Left kidney (tissue), 2 donors: ENCODE measurements around the gene ABTB2. TPM values are rescaled to one million over a fixed set of nuclear protein-coding genes. Genes with fewer than 3 reads are reported as not detected.

Experiments used
- DNase-seq: peaks from one replicate; pipeline ENCODE4 v3.0.0-alpha.2; 2013
- polyA plus RNA-seq: library from polyadenylated mRNA; unstranded; fragments of 120-200 nt; gene quantifications from one replicate; pipeline ENCODE4 v1.2.1, GENCODE V29; 2013; ENCODE audit not compliant: insufficient read length

Gene ABTB2
- polyA plus RNA-seq, 1 donor = 7.7 TPM

DNA sequence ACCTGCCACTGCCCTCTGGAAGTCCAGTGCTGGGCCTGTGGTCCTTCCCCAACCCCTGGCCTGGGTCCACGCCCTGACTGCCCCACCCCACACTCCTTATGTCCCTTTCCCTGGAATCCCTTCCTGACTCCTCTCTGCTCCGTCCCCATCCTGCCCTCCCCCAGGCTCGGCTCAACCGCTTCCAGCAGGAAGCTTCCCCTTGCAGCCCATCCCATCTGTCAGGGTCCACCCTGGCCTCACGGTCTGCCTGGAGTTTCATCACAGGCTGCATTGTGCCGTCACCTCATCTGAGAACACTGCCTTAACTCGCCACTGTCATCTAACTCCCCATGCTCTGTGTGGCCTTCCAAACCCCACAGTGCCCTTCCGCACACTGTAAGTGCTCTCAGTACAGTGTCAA is 188.1 kb downstream of the ABTB2 start:
- no peak for DNase-seq

- DNase-seq = no peak
Measured at GRCh38 chr11:34168642-34169420, 189.0 kb downstream of the ABTB2 start.

GRCh38 chr11:34167961-34168360 is 189.8 kb downstream of the ABTB2 start:
- no peak for DNase-seq

- DNase-seq = no peak
Measured at GRCh38 chr11:34166806-34167740, 190.7 kb downstream of the ABTB2 start.

DNA sequence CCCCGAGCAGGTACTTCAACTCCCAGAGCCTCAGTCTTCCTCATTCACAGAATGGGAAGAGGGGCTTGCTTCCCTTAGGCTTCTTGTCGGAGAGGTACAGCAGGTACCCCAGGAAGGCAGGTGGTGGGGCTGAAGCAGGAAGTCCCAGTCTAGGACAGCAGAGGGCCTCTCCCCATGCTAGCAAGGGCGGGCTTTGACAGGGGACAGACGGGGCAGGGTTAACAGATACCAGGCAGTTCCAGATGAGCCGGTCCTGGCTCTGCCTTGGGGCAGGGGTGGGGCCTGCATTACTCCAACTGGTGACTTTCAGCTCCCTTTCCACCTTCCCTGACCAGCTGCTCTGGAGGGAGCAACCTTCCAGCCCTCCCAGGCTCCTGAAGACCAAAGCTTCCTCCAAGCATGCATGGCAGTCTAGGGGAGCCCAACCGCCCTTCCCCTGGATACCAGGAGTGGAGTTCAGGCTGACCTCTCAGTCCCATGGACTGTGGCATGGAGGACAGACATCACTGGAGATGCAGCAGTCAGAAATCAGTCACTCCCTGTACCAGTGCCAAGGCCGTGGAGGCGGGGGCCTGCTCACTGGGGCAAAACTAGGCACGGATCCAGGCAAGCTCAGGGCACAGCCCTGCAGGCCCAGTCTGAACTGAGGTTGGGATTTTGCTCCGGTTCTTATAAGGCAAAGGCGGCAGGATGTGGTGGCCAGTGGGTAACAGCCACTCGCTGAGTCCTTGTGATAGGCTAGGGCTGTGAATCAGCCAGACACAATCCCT is 191.8 kb downstream of the ABTB2 start:
- no peak for DNase-seq

DNA sequence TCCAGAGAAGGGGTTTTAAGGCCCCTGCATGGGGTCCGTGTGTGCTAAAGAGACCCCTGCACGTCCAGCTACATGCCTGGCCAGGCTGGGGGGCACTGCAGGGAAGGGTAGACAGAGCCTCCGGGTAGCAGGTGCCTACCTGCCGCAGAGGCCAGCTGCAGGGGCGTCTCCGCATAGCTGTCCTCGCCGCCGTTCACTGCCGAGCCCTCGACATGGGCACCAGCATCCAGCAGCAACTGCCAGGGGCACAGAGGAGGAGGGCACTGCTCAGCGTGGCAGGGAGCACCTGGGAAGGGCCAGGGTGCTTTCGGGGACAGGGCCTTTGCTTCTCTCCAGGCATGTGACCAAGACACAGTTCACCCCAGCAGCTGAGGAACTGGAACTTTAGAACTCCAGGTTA is 192.7 kb downstream of the ABTB2 start:
- no peak for DNase-seq

DNA sequence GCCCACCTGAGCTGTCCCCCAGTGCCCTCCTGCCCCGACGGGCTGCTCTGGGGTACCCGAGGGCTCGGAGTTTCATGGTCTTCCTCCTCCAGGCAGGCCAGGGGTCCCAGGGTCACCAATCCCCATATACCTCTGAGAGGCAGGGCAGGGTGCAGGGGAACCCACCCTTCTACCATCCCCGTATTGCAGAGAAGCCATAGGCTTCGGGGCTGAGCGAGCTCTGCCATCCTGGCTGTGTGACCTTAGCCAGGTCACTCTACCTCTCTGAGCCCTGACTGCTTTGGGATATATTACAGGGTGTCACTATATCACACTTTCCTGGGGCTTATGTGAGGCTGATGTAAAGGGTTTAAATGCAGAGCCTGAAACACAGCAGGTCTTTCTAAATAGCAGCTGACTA is 195.0 kb downstream of the ABTB2 start:
- no peak for DNase-seq

GRCh38 chr11:34162493-34162820 is 195.4 kb downstream of the ABTB2 start:
- no peak for DNase-seq

DNA sequence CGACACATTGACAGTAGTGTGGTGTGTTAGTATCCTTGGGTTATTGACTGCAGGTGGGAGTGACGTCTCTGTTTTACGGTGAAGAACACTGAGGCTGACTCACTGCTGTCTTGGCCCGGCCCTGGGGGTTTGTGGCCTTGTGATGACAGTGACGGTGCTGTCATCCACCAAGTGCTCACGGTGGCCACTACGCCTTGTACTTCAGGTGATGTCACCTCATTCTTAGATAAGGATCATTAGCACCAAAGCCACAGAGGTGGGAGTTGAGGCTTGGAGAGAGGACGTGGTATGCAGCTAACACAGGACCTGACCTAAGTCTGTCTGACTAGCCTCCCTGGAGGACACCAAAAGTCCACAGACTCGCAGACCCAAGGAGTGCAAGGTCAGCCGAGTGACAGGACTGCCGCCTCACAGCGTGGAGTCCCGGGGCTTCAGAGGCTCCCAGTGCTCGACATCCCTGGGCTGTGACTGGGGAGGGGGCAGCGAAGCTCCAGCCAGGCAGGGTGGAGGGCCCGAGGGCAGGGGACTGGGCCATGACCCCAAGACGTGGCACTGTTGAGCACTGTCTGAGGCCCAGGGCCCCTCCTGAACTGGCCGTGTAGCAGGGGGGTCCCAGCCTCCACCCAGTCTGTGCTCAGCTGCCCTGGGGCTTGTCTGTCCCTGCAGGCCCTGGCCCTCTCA is 195.9 kb downstream of the ABTB2 start:
- DNase-seq = no peak

DNA sequence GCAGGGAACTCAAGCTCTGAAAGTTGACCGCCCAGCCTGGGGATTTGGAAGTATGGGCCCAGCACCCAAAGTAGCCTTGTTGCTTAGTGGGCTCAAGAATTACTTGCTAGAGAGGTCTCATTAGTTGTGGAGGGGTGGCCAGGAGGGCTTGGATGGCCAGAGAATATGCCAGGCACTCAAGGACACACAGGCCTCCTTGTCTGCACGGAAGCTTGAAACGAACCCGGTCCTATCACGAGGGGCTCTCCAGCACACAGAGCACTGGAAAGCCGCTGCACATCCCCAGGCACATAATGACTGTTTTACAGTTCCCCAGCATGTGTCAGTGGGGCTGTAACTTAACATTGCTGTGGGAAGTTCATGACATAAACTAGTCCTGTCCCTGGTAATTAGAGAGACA is 196.4 kb downstream of the ABTB2 start:
- DNase-seq = no peak

- no peak for DNase-seq
Measured at GRCh38 chr11:34160791-34161190, 197.0 kb downstream of the ABTB2 start.

GRCh38 chr11:34160049-34160721 is 197.6 kb downstream of the ABTB2 start:
- DNase-seq = no peak

DNA sequence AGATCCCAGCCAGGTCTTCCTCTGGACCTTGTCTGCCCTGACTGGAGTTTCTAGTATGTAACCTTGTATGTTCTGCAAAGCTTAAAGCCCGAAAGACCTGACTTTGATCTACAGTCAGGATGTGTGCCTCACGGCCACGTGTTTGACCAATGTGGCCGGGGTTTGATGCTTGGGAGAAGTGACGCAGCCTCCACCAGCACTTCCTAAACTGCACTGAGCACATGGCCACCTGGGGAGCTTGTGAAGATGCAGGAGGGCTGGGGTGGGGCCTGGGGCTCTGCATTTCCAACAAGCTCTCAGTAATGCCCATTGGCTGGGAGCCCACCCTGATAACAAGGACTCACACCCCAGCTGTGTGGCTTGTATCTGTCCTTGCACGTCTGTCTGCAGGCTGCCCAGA is 199.1 kb downstream of the ABTB2 start:
- no peak for DNase-seq

GRCh38 chr11:34157163-34157562 is 200.6 kb downstream of the ABTB2 start:
- no peak for DNase-seq

DNA sequence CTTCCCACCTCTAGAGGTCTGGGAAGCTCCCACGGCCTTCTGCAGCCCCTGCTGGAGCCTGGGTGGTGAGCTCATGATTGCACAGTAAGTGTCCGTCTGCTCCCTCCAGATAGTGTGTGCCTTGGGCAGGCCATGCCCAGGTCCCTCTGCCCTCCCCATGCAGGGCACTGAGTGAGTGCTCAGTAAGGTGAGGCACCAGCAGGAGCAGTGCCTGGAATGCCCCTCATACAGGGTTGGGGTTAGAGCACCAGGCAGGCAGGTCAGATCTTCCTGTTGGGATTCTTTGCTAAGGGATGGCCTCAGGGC is 202.1 kb downstream of the ABTB2 start:
- DNase-seq = no peak

DNA sequence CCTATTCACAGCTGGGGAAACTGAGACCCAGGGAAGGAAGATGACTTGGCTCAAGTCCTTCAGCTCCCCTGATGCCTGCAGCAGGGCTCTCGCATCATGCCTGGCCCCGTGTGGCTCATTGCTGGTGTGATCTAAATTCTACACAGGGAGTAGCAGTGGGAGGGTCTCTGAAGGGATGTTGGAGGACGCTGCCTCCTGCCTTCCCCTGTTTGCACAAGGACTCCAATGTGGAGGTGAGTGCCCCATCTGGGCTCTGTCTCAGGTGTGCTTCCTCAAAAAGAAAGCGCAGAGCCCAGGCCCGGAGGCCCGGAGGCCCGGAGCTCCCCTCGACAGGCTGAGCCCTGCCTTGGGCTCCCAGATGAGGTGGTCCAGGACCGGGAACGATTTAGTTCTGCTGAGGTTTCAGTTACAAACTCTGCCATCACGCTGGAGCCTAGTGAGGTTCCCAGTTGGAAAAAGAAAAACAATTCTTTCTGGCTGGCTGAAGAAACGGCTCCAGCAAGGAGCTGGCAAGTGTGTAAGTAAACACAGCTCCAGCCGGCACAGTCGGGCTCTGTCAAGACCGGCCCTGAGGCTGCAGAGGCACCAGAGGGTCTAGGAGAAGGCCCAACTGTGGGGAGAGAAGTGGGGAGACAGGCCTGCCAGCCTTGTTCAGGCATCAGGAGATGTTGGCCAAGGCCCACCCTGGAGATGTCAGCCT is 202.6 kb downstream of the ABTB2 start:
- DNase-seq = no peak

GRCh38 chr11:34154059-34154875 is 203.5 kb downstream of the ABTB2 start:
- DNase-seq = no peak

DNA sequence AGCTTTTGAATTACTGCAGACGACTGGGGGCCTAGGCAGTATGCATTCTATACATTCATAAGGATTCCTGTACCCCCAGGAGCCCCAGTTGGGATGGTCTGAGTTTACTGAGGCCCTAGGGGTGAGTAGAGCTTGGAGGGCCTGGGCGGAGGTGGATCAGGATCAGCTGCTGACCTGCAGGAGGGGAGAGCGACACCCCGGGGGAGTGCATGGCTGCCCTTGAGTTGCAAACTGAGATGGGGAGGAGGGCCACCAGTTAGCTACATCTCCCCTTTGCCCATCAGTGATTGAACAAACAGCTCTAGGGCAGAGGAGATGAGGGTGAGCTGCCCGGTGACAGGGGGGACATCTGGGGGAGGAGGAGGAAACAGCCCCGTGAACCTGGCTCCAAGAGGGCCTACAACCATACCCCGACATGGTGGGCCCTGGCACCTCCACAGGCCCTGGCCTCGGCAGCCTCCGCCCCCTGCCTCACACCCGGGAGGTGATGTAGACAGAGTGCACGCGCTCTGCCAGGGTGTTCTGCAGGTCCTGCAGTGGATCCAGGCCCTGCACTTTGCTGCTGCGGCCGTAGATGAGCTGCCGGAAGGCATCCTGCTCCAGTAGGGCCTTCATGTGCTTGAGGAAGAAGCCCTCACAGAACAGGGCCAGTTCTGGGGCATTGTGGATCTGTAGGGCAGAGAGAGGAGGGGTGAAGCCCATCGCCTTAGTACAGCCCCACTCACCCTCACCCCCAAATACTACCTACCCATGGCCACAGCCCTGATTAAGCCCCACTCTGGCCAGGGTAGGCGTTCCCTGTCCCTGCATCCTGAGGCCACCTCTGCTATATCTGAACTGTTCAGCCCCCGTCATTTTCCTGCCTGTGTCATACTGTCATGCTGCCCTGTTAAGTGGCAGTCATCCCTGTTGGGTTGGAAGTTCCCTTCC is 205.6 kb downstream of the ABTB2 start:
- no peak for DNase-seq

- no peak for DNase-seq
Measured at GRCh38 chr11:34151166-34151565, 206.6 kb downstream of the ABTB2 start.
